ENCODE measurements around the gene GPR143.
"Not testable (repeated sequence)": the region's sequence is repeated elsewhere in the genome, so short reads cannot be mapped to it uniquely, and the experiment has no call there.

Gene GPR143

GRCh38 chrX:9765737-9766097, at the start of gene GPR143:
GPR143 (minus strand) TSS chrX:9765847; CDS start chrX:9765817, 30 bp downstream.
- no peak for DNase-seq (ENCODE audit: low read depth in 1 of 2, low spot score in 1 of 2)

GRCh38 chrX:9811086-9811485, 45.4 kb upstream of the GPR143 start:
- DNase-seq (ENCODE audit: low read depth in 1 of 2, low spot score in 1 of 2): not testable (repeated sequence)

DNA sequence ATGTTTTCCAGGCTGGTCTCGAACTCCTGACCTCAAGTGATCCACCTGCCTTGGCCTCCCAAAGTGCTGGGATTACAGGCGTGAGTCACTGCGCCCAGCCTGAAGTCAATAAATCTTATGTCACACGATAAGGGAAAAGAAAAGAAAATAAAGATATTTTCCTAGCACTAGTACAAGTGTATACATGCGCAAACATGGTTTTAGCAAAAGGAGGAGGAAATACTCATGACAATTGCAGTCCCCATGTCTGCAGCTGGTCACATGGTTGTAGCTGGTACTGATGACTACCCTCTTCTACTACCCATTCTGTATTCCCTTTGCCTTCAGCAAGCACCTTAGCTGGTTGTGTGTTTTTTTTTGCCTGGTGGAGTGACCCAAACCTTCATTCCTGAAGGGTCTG, 44.2 kb upstream of the GPR143 start:
- DNase-seq (ENCODE audit: low read depth in 1 of 2, low spot score in 1 of 2): not testable (repeated sequence)

- no peak for DNase-seq (ENCODE audit: low read depth in 1 of 2, low spot score in 1 of 2)
Observed at GRCh38 chrX:9807355-9808182, 41.9 kb upstream of the GPR143 start.

- DNase-seq (ENCODE audit: low read depth in 1 of 2, low spot score in 1 of 2): no peak
Observed at GRCh38 chrX:9805956-9806355, 40.3 kb upstream of the GPR143 start.

GRCh38 chrX:9804444-9804843, 38.8 kb upstream of the GPR143 start:
- DNase-seq (ENCODE audit: low read depth in 1 of 2, low spot score in 1 of 2): no peak

DNA sequence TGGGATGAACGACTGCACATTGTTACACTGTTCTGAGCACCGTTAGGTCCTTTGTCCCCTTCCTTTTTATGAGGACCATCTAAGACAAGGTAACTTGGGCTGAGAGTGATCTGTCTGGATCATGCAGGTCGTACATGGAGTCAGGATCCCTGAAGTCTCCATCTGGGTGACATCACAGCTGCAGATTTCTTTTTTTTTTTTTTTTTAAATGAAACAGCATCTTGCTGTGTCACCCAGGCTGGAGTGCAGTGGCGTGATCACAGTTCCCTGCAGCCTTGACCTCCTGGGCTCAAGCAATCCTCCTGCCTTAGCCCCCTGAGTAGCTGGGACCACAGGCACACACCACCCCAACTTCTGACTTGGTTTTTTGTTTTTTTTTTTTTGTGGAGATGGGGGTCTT, 37.1 kb upstream of the GPR143 start:
- no peak for DNase-seq (ENCODE audit: low read depth in 1 of 2, low spot score in 1 of 2)

- no peak for DNase-seq (ENCODE audit: low read depth in 1 of 2, low spot score in 1 of 2)
Observed at GRCh38 chrX:9797384-9798360, 32.0 kb upstream of the GPR143 start.

- DNase-seq (ENCODE audit: low read depth in 1 of 2, low spot score in 1 of 2): no peak
Observed at GRCh38 chrX:9794495-9794894, 28.8 kb upstream of the GPR143 start.

DNA sequence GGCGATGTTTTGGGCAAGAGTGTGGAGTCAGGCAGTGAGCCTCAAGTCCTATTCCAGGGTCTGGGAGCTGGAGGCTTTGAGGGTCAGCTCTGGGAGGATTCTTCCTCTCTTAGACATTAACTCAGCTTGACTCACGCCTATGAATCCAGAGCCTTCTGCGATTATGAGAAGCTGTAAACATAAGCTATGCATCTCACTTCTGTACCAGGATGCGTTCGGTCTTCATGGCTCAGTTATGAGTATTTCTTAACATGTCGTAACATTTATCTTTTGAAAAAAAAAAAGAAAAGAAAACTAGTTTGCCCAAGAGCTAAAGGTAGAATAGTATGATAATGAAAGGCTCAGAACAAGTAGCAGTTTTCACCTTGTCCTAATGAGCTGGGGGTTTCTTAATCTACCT, 25.2 kb upstream of the GPR143 start:
- no peak for DNase-seq (ENCODE audit: low read depth in 1 of 2, low spot score in 1 of 2)

DNA sequence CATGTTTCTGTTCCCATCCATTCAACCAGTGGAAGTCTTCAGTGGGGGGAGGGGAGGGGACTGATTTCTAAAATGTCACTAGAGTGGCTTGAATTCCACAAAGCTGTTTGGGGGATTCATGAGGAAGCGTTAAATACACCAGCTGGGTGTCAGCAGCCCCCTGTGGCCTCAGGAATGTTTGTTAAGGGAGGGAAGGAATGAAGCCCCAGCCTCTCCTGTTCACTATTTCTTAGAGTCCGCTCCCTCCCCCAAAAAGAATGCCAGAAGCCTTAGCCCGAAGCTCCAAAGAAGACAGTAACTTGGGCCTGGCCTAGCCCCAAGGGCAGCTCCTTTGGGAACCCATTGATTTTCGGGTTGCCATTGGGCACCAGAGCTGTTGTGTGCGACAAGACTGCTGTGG, 23.9 kb upstream of the GPR143 start:
- no peak for DNase-seq (ENCODE audit: low read depth in 1 of 2, low spot score in 1 of 2)

- no peak for DNase-seq (ENCODE audit: low read depth in 1 of 2, low spot score in 1 of 2)
Observed at GRCh38 chrX:9788911-9789310, 23.3 kb upstream of the GPR143 start.

DNA sequence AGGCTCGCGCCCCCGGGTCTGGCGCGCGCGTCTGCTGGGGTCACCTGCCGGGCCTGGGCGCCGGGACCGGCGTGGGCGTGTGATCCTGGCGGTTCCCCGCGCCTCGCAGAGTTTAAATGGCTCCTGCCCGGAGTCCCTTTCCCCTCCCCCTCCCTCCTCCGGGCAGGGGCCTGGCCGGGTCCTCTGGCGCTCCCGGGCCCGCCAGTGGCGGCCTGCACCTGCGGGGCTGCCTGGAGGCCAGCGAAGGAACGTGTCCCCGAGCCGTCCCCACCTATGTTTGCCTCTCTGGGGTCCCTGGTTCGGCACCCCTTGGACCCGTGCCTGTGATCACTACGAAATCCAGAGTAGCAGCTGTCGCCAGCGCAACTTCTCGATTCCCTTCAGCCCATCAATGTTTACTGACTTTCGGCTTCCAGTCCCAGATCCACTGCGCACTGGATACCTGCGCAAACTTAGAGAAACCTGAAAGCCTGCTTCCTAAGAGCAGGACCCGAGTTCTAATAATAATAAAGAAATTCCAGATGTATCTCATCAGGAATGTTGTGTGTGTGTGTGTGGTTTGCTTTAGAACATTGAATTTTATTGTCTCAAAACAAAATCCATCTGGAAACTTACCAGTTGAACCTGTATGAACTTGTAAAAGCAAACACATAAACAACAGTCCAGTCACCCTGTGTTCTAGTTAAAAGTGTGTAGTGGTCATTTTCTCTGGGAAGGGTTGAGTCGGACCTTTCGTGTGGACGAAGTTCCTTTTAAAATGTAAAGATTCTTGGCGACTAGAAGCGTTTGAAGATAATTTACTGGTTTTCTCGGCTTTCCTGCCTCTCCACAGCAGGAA, 21.4 kb upstream of the GPR143 start:
- DNase-seq (ENCODE audit: low read depth in 1 of 2, low spot score in 1 of 2): no peak

DNA sequence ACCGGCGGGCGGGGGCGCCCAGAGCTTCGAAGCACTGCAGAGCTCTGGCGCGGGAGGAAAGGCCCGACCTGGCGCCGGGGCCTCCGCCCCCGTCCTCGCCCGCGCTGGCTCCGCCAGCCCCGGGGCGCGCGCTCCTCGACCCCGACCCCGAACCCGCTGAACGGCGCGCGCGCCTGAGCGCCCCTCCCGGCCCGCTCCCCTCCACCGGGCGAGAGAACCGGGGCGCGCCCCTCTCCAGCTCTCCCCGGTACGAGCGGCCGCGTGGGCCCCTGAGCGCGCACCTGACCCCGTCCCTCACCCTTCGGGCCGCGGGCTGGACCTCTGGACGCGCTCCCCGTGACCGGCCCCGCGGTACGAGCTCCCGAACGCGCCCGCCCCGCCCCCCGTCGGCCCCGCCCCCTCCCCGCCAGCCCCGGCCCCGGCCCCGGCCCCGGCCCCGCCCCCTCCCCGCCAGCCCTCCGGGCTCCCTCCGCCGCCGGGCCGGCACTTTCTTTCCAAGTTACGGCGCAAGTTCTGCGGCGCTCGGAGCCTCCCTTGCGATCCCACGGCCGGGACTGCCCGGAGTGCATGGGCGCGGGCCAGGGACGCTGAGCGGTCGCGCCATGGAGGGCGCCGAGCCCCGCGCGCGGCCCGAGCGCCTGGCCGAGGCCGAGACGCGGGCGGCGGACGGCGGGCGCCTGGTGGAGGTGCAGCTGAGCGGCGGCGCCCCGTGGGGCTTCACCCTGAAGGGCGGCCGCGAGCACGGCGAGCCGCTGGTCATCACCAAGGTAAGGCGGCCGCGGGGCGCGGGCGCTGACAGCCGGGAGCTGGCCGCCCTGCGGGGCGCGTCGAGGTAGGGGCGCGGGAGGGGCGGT, 20.5 kb upstream of the GPR143 start, which contains the start of gene SHROOM2:
SHROOM2 (plus strand) TSS at position 486 of the 854 bp plus-strand sequence; CDS start at position 603, 117 bp downstream.
- no peak for DNase-seq (ENCODE audit: low read depth in 1 of 2, low spot score in 1 of 2)

GRCh38 chrX:9785254-9785943, 19.8 kb upstream of the GPR143 start:
- no peak for DNase-seq (ENCODE audit: low read depth in 1 of 2, low spot score in 1 of 2)

DNA sequence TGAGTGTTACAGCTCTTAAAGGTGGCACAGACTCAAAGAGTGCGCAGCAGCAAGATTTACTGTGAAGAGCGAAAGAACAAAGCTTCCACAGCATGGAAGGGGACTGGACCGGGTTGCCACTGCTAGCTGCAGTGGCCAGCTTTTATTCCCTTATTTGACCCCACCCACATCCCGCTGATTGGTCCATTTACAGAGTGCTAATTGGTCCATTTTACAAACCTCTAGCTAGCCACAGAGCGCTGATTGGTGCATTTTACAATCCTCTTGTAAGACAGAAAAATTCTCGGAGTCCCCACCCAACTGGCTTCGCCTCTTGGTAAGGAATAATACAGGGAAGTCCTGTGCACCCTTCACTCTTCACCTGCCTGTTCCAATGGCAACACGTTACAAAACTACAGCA, 18.7 kb upstream of the GPR143 start:
- no peak for DNase-seq (ENCODE audit: low read depth in 1 of 2, low spot score in 1 of 2)

- no peak for DNase-seq (ENCODE audit: low read depth in 1 of 2, low spot score in 1 of 2)
Observed at GRCh38 chrX:9781941-9782340, 16.3 kb upstream of the GPR143 start.

GRCh38 chrX:9775930-9776329, 10.3 kb upstream of the GPR143 start:
- no peak for DNase-seq (ENCODE audit: low read depth in 1 of 2, low spot score in 1 of 2)

DNA sequence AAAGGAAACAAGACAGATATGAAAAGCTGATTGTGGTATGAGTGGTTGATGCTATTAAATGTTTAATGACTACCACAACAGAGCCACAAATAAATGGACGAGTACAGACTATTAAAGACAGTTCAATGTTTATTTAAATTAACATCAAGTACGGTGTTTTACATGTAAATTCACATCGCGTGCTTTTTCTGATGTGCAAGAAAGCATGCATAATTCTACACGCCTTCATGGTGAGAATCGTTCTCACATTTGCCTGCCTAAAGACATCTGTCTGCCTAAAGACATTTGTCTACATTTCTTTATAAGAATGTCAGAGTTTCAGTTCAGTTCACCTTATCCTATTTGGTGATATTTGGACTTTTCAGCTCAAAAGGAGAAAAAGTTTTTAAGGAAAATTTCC, 7.3 kb upstream of the GPR143 start:
- no peak for DNase-seq (ENCODE audit: low read depth in 1 of 2, low spot score in 1 of 2)

DNA sequence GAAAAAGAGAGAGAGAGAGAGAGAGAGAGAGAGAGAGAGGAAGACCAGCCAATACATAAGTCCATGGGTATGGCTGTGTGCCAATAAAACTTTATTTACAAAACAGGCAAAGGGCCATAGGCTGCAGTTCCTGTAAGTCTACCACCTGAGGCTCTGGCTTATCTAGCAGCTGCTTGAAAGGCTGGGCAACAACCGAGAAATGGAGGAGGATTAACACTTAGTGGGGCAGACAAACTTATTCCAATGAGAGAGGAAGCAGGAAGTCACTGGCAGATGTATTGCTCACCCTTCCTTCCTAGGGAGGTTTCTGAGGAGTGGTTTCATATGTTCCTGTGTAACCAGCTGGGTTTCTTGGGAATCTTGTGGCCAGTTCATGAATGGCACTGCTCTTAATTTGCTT, 4.7 kb upstream of the GPR143 start:
- no peak for DNase-seq (ENCODE audit: low read depth in 1 of 2, low spot score in 1 of 2)
